Breast epithelium (tissue), 3 donors: ENCODE data around the gene PMFBP1.

Source experiments
- POLR2A ChIP-seq: fragments of 450-650 bp; IDR thresholded peaks from one replicate; pipeline ENCODE4 v1.6.1; 2016; ENCODE audit warnings: antibody characterized with exemption, mild to moderate bottlenecking, moderate library complexity
- POLR2AphosphoS5 ChIP-seq, 3 donors: sonication (generic); formaldehyde crosslinking; IDR thresholded peaks; one replicate each; pipeline ENCODE4 v1.6.1; 2017; ENCODE audit warnings: antibody characterized with exemption in 3 of 3
- TF ChIP-seq, protein P1 (sequence below), 3 donors: fragments of 450-650 bp; IDR thresholded peaks; one replicate each; pipeline ENCODE4 v1.5.1; 2016 to 2017; ENCODE audit warnings: antibody characterized with exemption in 3 of 3, mild to moderate bottlenecking in 3 of 3, moderate library complexity in 3 of 3

DNA sequence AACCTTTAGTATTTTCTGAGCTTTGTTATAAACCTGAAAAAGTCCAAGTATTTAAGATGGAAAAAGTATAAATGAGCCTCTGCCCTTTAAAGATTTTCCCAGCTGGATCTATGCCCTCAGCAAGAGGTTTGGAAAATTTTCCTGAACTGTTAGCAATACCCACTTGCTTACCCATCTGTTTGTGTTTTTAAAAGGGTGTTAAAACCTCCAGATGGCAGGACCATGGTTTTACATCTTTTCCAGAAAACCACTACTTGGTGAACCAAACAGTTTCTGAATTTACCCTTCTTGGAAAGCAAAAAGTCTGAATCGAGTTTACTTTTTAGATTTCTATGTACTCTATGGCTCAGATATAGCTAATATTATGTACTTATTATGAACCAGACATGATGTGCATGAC is 719 bp downstream of the PMFBP1 start:
- TF ChIP-seq POLR2A (no peak), POLR2AphosphoS5 (IDR thresholded peaks at IDR 0.05) (no peak)
- TF ChIP-seq, protein P1, sequence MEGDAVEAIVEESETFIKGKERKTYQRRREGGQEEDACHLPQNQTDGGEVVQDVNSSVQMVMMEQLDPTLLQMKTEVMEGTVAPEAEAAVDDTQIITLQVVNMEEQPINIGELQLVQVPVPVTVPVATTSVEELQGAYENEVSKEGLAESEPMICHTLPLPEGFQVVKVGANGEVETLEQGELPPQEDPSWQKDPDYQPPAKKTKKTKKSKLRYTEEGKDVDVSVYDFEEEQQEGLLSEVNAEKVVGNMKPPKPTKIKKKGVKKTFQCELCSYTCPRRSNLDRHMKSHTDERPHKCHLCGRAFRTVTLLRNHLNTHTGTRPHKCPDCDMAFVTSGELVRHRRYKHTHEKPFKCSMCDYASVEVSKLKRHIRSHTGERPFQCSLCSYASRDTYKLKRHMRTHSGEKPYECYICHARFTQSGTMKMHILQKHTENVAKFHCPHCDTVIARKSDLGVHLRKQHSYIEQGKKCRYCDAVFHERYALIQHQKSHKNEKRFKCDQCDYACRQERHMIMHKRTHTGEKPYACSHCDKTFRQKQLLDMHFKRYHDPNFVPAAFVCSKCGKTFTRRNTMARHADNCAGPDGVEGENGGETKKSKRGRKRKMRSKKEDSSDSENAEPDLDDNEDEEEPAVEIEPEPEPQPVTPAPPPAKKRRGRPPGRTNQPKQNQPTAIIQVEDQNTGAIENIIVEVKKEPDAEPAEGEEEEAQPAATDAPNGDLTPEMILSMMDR (IDR thresholded peaks at IDR 0.05), result no peak
